IPS-15b (cell line): ENCODE results near the gene RAPGEF4.

Experiments
- H3K27me3 ChIP-seq: one replicate; pipeline ENCODE4 v1.6.1; 2013; ENCODE audit warnings: low read length; ENCODE audit not compliant: control insufficient read depth, insufficient read depth
- H3K36me3 ChIP-seq: one replicate; pipeline ENCODE4 v1.6.1; 2013; ENCODE audit warnings: low read length; ENCODE audit not compliant: control insufficient read depth, insufficient read depth
- H3K4me1 ChIP-seq: one replicate; pipeline ENCODE4 v1.6.1; 2013; ENCODE audit warnings: mild to moderate bottlenecking, low read length; ENCODE audit not compliant: control insufficient read depth, insufficient read depth
- H3K4me3 ChIP-seq: one replicate; pipeline ENCODE4 v1.5.1; 2013; ENCODE audit warnings: low read depth, low read length
- H3K9ac ChIP-seq: one replicate; pipeline ENCODE4 v1.6.1; 2013; ENCODE audit warnings: low read depth, mild to moderate bottlenecking, low read length
- H3K9me3 ChIP-seq: one replicate; pipeline ENCODE4 v1.6.1; 2013; ENCODE audit warnings: mild to moderate bottlenecking, low read length; ENCODE audit not compliant: control insufficient read depth, insufficient read depth

RAPGEF4 gene

DNA sequence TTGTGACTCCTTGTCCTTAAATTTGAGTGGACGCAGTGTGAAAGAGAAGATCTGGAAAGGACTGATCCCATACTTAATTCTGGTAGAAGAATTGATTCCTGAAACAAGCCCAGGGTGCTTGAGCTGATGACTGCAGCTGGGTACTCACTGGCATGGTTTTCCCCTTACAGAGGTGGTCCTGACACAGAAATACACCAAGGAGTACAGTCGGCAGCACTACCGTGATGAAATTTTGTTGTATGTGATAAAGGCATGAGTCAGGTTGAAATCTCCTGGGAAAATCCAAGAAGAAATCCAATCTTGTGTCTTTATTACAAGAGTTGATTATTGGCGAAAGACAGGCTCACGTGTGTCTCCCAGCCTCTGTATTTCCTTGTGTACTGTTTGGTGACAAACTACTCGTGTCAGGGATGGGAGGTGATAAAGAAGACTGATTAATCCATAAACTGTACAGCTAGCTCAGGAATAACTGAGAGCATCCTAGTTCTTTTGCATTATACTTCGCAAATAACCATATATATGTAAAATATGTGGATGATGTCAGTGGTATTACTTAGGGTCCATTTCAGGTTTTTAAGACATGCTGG, 76.6 kb downstream of the RAPGEF4 start:
- no peaks in the 10 kb centered on the region for H3K4me1 ChIP-seq
- no peak overlapping the region for H3K9ac ChIP-seq
- no peaks in the 10 kb centered on the region for H3K9me3 ChIP-seq
- H3K4me3 ChIP-seq, result no peak overlapping the region
- H3K27me3 ChIP-seq, result no peaks in the 10 kb centered on the region
- no peaks in the 10 kb centered on the region for H3K36me3 ChIP-seq

DNA sequence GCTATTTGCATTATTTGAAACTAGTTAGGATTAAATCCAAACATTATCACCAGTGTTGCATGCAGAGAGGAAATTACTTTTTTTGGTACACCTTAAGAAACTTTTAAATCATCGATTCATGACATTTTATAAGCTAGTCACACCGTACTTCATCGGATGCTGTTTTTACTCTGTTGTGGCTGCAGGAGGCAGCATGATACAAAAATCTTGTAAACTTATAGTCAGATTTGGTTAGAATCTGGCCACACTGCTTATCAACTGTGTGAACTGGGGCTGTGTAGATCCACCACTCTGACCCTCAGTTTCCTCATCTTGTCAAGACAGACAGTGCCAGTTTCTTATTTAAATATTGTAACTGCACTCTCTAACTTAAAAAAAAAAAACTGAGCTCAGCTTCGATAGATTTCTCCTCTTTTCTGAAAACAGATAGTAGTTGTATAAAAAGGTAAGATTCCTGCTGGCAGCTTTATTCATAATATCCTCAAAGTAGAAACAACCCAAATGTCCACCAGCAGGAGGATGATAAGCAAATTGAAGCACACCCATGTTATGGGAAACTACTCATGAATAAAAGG, 77.8 kb downstream of the RAPGEF4 start:
- Histone ChIP-seq H3K4me3 (no peak overlapping the region), H3K9ac (no peak overlapping the region), H3K9me3 (no peaks in the 10 kb centered on the region), H3K36me3 (no peaks in the 10 kb centered on the region), H3K27me3 (no peaks in the 10 kb centered on the region), H3K4me1 (no peaks in the 10 kb centered on the region)

DNA sequence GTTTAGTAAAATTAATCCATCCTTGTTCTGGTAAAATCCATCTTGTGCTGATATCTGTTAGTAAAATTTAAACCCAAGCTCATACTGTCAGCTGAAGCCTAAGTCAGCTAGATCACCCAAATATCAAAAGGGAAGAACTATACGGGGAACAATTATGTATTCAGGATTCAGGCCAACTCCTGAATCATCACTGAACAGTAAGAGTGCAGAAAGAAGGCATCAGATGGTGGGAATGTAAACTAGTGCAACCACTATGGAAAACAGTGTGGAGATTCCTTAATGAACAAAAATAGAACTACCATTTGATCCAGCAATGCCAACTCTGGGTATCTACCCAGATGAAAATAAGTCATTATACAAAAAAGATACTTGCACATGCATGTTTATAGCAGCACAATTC, 81.8 kb downstream of the RAPGEF4 start:
- Histone ChIP-seq H3K36me3 (no peaks in the 10 kb centered on the region), H3K9ac (no peak overlapping the region), H3K4me3 (no peak overlapping the region), H3K4me1 (no peaks in the 10 kb centered on the region), H3K9me3 (no peaks in the 10 kb centered on the region), H3K27me3 (no peaks in the 10 kb centered on the region)

DNA sequence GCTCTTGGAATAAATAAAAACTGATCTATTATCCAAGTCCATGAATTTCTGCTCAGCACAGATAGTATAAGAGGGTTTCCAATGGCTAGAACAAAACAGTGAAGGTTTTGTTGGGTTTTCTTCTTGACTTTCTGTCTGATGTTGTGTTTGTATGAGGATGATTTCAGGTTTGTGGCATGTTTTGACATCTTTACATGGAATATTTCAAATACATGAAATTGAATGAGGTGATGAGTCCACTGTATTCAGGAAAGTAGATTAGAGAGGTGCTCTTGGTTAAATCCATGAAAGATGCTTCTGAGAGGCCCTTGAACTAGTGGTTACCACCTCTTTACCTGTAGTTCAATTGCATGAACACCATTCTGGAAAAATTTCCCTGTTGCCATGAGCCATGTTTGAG, 84.3 kb downstream of the RAPGEF4 start:
- no peaks in the 10 kb centered on the region for H3K36me3 ChIP-seq
- H3K9ac ChIP-seq, result no peak overlapping the region
- no peaks in the 10 kb centered on the region for H3K27me3 ChIP-seq
- no peaks in the 10 kb centered on the region for H3K4me1 ChIP-seq
- no peak overlapping the region for H3K4me3 ChIP-seq
- no peaks in the 10 kb centered on the region for H3K9me3 ChIP-seq

DNA sequence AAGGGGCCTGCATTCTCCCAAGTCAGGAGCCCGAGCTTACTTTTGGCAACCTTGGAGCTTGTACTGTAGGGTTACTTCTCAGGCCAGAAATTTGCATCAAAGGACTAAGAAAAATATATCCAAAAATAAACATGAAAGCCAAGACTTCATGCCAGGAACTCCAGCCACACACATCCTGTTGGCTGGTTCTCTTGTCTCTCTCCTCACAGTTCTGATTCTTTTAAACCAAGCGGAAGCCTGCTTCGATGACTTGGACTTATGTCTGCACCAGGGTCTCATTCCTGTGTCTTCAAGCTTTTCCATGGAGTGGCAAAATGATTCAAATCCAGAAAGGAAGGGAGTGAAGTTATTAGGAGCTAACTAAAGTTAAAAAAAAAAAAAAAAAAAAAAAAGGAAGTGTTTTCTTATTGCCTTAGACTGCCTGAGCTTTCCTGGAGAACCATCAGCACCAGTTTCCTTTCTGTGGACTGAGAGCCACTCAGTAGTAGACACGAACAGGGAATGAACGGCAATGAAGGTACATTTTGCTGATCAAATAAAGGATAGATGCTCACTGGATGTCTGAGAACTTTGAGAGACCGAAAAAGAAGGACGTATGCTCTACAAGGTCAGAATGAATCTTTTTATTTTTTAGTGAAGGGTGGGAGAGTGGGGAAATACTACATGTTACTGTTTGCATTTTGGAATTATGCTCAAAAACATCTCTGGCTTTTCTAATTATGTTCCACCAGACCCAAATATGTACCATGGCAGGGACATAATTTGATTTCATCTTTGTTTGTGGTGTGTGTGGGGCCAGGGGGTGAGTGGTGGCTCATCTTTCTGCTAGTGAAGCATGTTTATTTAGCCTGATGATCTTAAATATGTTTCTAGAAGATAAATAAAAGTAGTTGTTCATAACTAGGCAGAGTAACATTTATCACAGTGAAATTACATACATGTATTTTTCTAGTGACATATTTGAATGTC, 86.0 kb downstream of the RAPGEF4 start:
- Histone ChIP-seq H3K9me3 (no peaks in the 10 kb centered on the region), H3K4me3 (no peak overlapping the region), H3K36me3 (no peaks in the 10 kb centered on the region), H3K27me3 (no peaks in the 10 kb centered on the region), H3K4me1 (no peaks in the 10 kb centered on the region), H3K9ac (no peak overlapping the region)

DNA sequence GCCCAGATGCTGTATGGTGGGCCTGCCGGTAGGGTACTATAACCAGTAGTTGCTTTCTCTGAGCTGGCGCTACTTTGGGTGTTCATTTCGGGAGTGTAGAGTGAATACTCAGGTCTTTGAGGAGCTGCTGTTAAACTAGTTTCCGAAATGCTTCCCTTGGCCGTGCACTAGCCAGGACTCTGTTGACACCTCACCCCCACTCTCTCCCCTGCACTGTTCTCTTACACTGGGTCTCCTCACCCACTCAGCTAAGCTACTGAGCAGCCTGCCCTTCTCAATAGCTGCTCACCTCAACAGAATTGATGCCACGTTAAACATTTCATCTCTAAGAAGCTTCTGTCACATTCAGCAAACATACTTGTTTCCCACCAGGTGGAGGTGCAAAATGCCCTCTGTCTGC, 86.9 kb downstream of the RAPGEF4 start:
- Histone ChIP-seq H3K9me3 (no peaks in the 10 kb centered on the region), H3K36me3 (no peaks in the 10 kb centered on the region), H3K27me3 (no peaks in the 10 kb centered on the region), H3K4me1 (no peaks in the 10 kb centered on the region), H3K4me3 (no peak overlapping the region), H3K9ac (no peak overlapping the region)

DNA sequence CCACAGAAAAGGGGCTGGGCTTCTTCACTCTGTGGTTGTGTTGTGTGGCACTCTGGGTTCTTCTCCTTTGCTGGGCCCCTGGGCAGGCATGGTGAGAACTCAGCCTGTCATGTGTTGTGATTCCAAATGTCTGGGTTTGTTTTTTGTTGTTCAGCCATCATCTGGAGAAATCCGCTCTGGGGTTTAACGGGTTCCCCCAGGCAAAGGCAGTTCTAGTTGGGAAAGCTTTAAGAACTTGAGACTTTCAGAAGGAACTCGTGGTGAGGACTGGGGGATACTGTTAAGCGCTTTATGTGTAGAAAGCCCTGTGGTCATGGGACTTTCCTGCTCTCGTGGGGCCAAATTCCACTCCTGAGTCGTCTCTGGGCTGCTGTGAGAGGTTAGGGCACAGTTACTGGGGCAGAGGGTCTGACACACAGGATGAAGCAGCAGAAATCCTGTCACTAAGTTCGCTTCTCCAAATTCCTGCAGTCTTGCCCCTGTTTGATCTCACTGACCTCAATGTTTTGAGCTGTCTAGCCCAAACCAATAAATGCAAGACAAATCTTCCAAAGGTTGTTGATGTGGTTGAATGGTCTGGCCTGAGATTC, 87.7 kb downstream of the RAPGEF4 start:
- H3K27me3 ChIP-seq, result no peaks in the 10 kb centered on the region
- H3K9me3 ChIP-seq, result no peaks in the 10 kb centered on the region
- no peak overlapping the region for H3K4me3 ChIP-seq
- no peaks in the 10 kb centered on the region for H3K4me1 ChIP-seq
- no peak overlapping the region for H3K9ac ChIP-seq
- no peaks in the 10 kb centered on the region for H3K36me3 ChIP-seq

DNA sequence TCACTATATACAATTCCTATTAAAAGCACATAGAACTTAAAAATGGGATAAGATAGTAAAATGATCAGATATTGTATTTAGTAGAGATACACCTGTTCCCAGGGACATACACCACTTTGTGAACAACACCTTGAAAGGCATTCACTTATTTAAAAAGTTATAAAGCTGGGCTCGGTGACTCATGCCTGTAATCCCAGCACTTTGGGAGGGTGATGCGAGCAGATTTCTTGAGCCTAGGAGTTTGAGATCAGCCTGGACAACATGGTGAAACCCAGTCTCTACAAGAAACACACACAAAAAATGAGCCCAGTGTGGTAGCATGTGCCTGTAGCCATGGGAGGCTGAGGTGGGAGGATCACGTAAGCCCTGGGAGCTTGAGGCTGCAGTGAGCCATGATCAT, 90.9 kb downstream of the RAPGEF4 start:
- no peak overlapping the region for H3K4me3 ChIP-seq
- no peaks in the 10 kb centered on the region for H3K27me3 ChIP-seq

DNA sequence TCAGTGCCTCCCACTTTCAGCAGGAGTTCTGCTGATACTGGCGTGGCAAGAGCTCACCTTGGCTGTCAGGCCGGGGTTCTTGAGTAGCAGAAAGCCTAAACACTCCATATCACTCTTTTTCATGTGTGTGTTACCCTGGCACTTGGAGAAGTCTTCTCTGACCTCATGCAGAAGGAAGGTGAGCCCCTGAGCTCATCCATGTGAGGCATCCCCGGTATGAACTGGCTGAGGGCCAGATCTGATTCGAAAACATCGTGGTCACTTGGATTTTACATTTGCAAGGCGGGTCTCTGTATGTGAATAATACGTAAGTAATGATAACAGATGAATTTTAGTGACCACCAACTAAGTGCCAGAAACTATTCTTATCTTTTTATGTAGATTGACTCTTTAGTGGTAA, 93.6 kb downstream of the RAPGEF4 start:
- Histone ChIP-seq H3K4me1 (no peaks in the 10 kb centered on the region), H3K36me3 (no peaks in the 10 kb centered on the region), H3K4me3 (no peak overlapping the region), H3K27me3 (no peaks in the 10 kb centered on the region), H3K9me3 (no peaks in the 10 kb centered on the region), H3K9ac (no peak overlapping the region)

More for the DNA sequence above, 90.9 kb downstream of the RAPGEF4 start:
- no peaks in the 10 kb centered on the region for H3K9me3 ChIP-seq
- no peaks in the 10 kb centered on the region for H3K4me1 ChIP-seq
- no peaks in the 10 kb centered on the region for H3K36me3 ChIP-seq
- H3K9ac ChIP-seq, result no peak overlapping the region

DNA sequence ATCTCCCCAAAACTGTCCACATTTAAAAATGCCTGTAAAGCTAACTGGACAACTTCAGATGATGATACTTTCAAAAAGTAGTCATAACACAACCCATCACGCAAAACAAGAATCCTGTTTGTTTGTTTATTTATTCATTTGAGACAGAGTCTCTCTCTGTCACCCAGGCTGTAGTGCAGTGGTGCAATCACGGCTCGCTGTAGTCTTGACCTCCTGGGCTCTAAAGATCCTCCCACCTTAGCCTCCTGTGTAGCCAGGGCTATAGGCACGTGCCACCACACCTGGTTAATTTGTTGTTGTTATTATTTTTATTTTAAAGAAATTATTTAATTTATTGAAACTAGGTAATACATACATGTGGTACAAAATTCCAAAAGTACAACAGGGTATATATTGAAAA, 94.8 kb downstream of the RAPGEF4 start:
- Histone ChIP-seq H3K9ac (no peak overlapping the region), H3K4me3 (no peak overlapping the region), H3K9me3 (no peaks in the 10 kb centered on the region), H3K4me1 (no peaks in the 10 kb centered on the region), H3K36me3 (no peaks in the 10 kb centered on the region), H3K27me3 (no peaks in the 10 kb centered on the region)

DNA sequence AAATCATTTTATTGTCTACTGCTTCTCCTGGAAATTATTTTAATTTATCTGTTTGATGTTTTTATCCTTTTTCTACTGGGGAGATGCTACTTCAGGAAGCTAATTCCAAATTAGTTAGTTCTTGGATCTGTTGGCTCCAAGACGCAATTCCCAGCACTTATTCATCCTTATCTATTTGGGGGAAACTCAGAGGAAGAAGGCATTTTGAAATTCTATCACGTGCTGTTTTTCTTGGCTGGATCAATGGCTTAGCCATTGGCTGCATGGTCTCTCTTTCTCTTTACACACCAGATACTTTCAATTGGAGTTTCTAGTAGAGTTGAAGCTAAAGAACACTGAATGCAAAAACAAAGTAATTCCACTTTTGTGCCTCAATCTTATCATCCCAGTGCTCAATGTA, 98.3 kb downstream of the RAPGEF4 start:
- Histone ChIP-seq H3K4me1 (no peaks in the 10 kb centered on the region), H3K27me3 (no peaks in the 10 kb centered on the region), H3K4me3 (no peak overlapping the region), H3K9ac (no peak overlapping the region), H3K9me3 (no peaks in the 10 kb centered on the region), H3K36me3 (no peaks in the 10 kb centered on the region)
